SK-N-MC (cell line): Measurements from ENCODE around the gene ST6GAL2.

Experiments used
- DNase-seq: peaks from one replicate; pipeline ENCODE4 v3.0.0-alpha.2; 2011; ENCODE audit warnings: low read depth, low spot score
- H3K27ac ChIP-seq: fragments of 200-600 bp; sonication (generic); 2 replicates; pipeline ENCODE4 v1.5.1; 2016; ENCODE audit warnings: mixed run types
- H3K36me3 ChIP-seq: fragments of 200-600 bp; sonication (generic); 2 replicates; pipeline ENCODE4 v1.6.1; 2017; ENCODE audit warnings: antibody characterized with exemption, low read length, mixed read lengths; ENCODE audit not compliant: insufficient read depth
- H3K4me3 ChIP-seq: fragments of 200-600 bp; sonication (generic); 2 replicates; pipeline ENCODE4 v1.5.1; 2016
- H3K9ac ChIP-seq: fragments of 200-600 bp; sonication (generic); 2 replicates; pipeline ENCODE4 v1.8.0; 2017; ENCODE audit warnings: mixed run types, mixed read lengths; ENCODE audit not compliant: insufficient read length
- H3K9me3 ChIP-seq: fragments of 200-600 bp; sonication (generic); 2 replicates; pipeline ENCODE4 v1.6.1; 2017; ENCODE audit warnings: low read depth, mild to moderate bottlenecking, antibody characterized with exemption, low read length, moderate library complexity, mixed read lengths
- EZH2 ChIP-seq: fragments of 200-600 bp; sonication (generic); IDR thresholded peaks from one replicate; pipeline ENCODE4 v1.6.1; 2017; ENCODE audit warnings: antibody characterized with exemption
- FOXP2 ChIP-seq: optimal IDR thresholded peaks from 2 replicates; pipeline ENCODE3; 2011; ENCODE audit warnings: mild to moderate bottlenecking, moderate library complexity; ENCODE audit not compliant: insufficient read depth; ENCODE audit errors: extremely low read length, control extremely low read depth
- POLR2AphosphoS5 ChIP-seq: IDR thresholded peaks from 2 replicates; pipeline ENCODE4 v1.6.1; 2012; ENCODE audit warnings: mild to moderate bottlenecking, low read depth, low read length, borderline replicate concordance

Gene ST6GAL2

DNA sequence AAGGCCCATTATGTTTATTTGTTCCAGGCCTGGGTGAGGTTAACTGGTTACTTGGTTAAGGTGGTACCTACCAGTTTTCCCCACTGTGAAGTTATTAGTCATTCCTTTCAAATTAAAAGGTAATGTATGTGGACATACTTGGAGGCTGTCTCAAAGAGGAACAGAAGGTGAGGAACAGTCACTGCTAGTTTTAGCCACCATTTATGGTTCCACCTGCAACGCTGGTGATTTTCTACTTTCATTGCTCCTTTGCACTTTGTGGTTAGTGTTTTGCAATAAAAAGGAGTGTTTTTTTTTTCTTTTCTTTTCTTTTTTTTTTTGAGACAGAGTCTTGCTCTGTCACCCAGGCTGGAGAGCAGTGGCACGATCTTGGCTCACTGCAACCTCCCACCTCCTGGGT, 6.1 kb upstream of the ST6GAL2 start:
- TF ChIP-seq POLR2AphosphoS5: no peak
- no peak for TF ChIP-seq FOXP2
- TF ChIP-seq EZH2: no peak
- no peak overlapping the region for H3K9ac ChIP-seq
- H3K9me3 ChIP-seq: no peaks in the 10 kb centered on the region
- H3K27ac ChIP-seq: no peak overlapping the region
- no peak for DNase-seq
- no peaks in the 10 kb centered on the region for H3K36me3 ChIP-seq
- no peak overlapping the region for H3K4me3 ChIP-seq

- TF ChIP-seq EZH2 (no peak), POLR2AphosphoS5 (no peak), FOXP2 (no peak)
- no peak for DNase-seq
Measured at GRCh38 chr2:106890606-106891005, 4.6 kb upstream of the ST6GAL2 start.

DNA sequence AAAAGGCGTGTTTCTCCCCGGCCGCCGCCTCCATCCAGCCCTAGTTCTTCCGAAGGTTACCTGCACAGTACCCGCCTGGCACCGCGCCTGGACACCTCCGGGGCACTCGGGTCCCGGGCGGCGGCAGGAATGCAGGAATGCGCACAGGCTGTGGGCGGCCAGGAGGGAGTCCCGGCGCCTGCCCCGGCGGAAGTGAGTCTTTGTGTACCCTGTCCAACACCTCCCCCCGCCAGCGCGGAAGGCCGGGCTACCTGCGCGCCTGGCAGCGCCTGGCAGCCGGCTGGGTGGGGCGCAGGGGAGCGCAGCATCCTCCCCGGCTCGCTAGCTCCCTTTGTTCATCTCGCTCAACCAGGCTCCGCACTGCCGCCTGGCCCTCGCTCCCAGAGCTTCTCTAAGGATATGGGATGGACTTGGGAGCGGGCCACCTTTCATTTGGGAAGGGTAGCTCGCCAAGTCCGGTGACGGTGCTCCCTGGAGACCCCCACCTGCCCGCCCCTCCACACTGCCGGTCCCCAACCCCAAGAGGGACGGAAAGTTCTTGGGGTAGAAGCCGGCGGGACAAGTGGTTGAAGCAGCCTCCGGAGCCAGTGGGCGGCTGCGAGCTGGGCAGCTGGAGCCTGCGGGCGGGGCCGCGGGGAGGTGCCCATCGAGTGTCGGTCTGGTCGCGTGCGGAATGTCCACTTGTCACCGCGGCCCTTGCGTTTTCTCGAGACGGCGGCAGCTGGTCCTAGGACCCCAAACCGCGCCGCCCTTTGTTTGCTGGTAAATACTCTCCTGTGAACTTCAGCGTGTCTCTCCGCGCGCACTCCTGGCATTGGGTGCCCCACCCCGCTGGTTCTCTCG, 1.2 kb upstream of the ST6GAL2 start:
- H3K27ac ChIP-seq: no peak overlapping the region
- peak overlapping the region; percentile 38; the same call in 1 of the 2 replicates for H3K4me3 ChIP-seq
- no peak for DNase-seq
- no peak for TF ChIP-seq POLR2AphosphoS5
- no peak for TF ChIP-seq EZH2
- TF ChIP-seq FOXP2: no peak
- H3K9me3 ChIP-seq: no peaks in the 10 kb centered on the region
- no peak overlapping the region for H3K9ac ChIP-seq
- no peaks in the 10 kb centered on the region for H3K36me3 ChIP-seq

More at GRCh38 chr2:106890606-106891005, 4.6 kb upstream of the ST6GAL2 start:
- Histone ChIP-seq H3K9ac (no peak overlapping the region), H3K27ac (no peak overlapping the region), H3K4me3 (no peak overlapping the region), H3K36me3 (no peaks in the 10 kb centered on the region), H3K9me3 (no peaks in the 10 kb centered on the region)

GRCh38 chr2:106885329-106885728, 638 bp downstream of the ST6GAL2 start:
- no peak overlapping the region for H3K4me3 ChIP-seq
- H3K9me3 ChIP-seq: no peaks in the 10 kb centered on the region
- no peak for TF ChIP-seq POLR2AphosphoS5
- TF ChIP-seq FOXP2: no peak
- no peak for TF ChIP-seq EZH2
- no peak for DNase-seq
- no peak overlapping the region for H3K9ac ChIP-seq
- H3K27ac ChIP-seq: no peak overlapping the region
- no peaks in the 10 kb centered on the region for H3K36me3 ChIP-seq

DNA sequence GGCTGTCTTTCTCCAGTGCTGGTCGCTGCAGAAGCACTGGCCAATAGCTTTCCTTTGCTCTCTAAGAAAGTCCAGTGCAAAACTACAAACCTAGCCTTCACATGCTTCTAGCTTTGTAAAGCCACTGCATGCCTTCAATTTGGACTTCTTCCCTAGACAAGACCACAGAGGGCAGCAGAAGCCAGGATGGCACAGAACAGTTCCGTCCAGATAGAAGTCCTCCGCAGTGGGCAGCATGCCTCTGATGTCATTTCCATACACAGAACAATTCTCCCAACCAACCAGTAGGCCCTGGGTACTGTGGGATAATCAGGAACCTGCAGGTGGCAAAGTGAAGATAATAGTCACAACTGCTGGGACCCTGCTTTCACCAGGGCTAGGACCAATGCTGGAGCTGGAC, 3.3 kb downstream of the ST6GAL2 start:
- Histone ChIP-seq H3K9me3 (no peaks in the 10 kb centered on the region), H3K27ac (no peak overlapping the region), H3K9ac (no peak overlapping the region), H3K36me3 (no peaks in the 10 kb centered on the region), H3K4me3 (no peak overlapping the region)
- TF ChIP-seq POLR2AphosphoS5: no peak
- DNase-seq: no peak

DNA sequence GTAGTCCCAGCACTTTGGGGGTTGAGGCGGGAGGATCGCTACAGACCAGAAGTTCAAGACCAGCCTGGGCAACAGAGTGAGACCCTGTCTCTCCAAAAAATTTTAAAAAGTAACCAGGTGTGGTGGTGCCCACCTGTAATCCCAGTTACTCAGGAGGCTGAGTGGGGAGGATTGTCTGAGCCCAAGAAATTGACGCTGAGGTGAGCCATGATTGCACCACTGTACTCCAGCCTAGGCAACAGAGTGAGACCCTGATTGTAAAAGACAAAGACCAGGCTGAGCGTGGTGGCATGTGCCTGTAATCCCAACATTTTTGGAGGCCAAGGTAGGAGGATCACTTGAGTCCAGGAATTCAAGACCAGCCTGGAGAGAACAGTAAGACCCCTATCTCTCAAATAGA, 7.8 kb downstream of the ST6GAL2 start:
- DNase-seq: no peak
- H3K9ac ChIP-seq: no peak overlapping the region

DNA sequence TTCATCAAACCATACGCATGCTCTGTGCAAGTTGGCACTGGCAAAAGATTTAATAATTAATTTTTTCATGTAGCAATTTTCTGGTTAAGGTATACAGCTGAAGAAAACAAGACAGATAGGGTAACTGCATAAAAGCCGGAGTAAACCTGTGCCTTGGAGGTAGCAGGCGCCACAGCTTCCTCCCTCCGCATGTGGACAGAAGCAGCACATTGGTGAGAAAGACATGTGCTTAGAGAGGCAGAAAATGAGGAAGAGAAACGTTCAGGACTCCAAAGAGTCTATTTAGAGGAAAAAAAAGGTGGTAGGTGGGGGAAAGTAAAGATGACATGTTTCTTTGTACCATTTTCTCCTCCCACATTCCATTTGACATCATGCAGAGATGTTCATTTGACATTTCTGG, 9.3 kb downstream of the ST6GAL2 start:
- no peaks in the 10 kb centered on the region for H3K9me3 ChIP-seq
- no peak overlapping the region for H3K27ac ChIP-seq
- DNase-seq: no peak
- H3K9ac ChIP-seq: no peak overlapping the region
- TF ChIP-seq EZH2 (no peak), FOXP2 (no peak), POLR2AphosphoS5 (no peak)
- H3K4me3 ChIP-seq: no peak overlapping the region
- no peaks in the 10 kb centered on the region for H3K36me3 ChIP-seq

More for the DNA sequence above, 7.8 kb downstream of the ST6GAL2 start:
- Histone ChIP-seq H3K36me3 (no peaks in the 10 kb centered on the region), H3K4me3 (no peak overlapping the region), H3K9me3 (no peaks in the 10 kb centered on the region), H3K27ac (no peak overlapping the region)
- TF ChIP-seq POLR2AphosphoS5 (no peak), EZH2 (no peak), FOXP2 (no peak)

GRCh38 chr2:106869512-106870275, 16.3 kb downstream of the ST6GAL2 start:
- H3K27ac ChIP-seq: no peak overlapping the region
- H3K9me3 ChIP-seq: no peaks in the 10 kb centered on the region
- no peak for DNase-seq
- no peak for TF ChIP-seq EZH2
- TF ChIP-seq FOXP2: no peak
- no peak for TF ChIP-seq POLR2AphosphoS5
- H3K9ac ChIP-seq: no peak overlapping the region
- H3K36me3 ChIP-seq: no peaks in the 10 kb centered on the region
- no peak overlapping the region for H3K4me3 ChIP-seq
